ENCODE measurements around the gene FNIP2. TPM values are rescaled to one million over a fixed set of nuclear protein-coding genes. Genes with fewer than 3 reads are reported as not detected.
"Not testable (repeated sequence)": the region's sequence is repeated elsewhere in the genome, so short reads cannot be mapped to it uniquely, and the experiment has no call there.

Gene FNIP2
- total RNA-seq, 1 experiment from 2014 or later, result 35.3 TPM

DNA sequence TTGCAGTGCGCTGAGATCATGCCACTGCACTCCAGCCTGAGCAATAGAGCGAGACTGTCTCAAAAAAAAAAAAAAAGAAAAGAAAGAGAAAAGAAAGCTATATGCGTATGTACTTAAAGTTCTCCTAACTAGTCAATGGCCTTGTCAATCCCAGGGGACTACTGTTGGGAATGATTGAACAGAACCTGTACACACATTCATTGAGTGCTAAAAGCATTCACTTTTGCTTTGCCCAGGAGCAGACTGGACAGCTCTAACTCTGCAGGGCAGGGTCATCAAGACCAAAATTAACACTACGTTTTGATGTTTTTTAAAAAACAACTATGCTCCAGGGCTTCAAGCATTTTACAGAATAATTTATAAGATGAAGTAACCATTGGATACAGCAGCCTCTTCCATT, 106.2 kb downstream of the FNIP2 start:
- CTCF ChIA-PET, result interaction anchor here (0.6 kb wide), 1 partner anchor 236 kb away, joined by 5 read pairs; no protein-coding TSS in a partner anchor
- intact Hi-C loops (cut with micrococcal nuclease; ENCODE audit: unreplicated experiment), result no loop called here
- TF ChIP-seq, protein P1, sequence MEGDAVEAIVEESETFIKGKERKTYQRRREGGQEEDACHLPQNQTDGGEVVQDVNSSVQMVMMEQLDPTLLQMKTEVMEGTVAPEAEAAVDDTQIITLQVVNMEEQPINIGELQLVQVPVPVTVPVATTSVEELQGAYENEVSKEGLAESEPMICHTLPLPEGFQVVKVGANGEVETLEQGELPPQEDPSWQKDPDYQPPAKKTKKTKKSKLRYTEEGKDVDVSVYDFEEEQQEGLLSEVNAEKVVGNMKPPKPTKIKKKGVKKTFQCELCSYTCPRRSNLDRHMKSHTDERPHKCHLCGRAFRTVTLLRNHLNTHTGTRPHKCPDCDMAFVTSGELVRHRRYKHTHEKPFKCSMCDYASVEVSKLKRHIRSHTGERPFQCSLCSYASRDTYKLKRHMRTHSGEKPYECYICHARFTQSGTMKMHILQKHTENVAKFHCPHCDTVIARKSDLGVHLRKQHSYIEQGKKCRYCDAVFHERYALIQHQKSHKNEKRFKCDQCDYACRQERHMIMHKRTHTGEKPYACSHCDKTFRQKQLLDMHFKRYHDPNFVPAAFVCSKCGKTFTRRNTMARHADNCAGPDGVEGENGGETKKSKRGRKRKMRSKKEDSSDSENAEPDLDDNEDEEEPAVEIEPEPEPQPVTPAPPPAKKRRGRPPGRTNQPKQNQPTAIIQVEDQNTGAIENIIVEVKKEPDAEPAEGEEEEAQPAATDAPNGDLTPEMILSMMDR (IDR thresholded peaks at IDR 0.05; ENCODE audit: unreplicated experiment), result no peak
- BruUV-seq (replicated peaks), result no TSS peak
- peaks cover 10% of the 10 kb centered on the region for H3K4me1 Mint-ChIP-seq (ENCODE audit: low read depth, unreplicated experiment)
- no peak for DNase-seq
- no peaks in the 10 kb centered on the region for H3K9me3 Mint-ChIP-seq (ENCODE audit: low read depth, unreplicated experiment)
- H3K36me3 Mint-ChIP-seq (ENCODE audit: insufficient read depth, unreplicated experiment), result peaks cover 15% of the 10 kb centered on the region
- H3K27ac Mint-ChIP-seq (ENCODE audit: unreplicated experiment), result no peak overlapping the region
- no peak overlapping the region for H3K4me3 Mint-ChIP-seq (ENCODE audit: low read depth, unreplicated experiment)
- H3K27me3 Mint-ChIP-seq (ENCODE audit: unreplicated experiment), result no peaks in the 10 kb centered on the region

DNA sequence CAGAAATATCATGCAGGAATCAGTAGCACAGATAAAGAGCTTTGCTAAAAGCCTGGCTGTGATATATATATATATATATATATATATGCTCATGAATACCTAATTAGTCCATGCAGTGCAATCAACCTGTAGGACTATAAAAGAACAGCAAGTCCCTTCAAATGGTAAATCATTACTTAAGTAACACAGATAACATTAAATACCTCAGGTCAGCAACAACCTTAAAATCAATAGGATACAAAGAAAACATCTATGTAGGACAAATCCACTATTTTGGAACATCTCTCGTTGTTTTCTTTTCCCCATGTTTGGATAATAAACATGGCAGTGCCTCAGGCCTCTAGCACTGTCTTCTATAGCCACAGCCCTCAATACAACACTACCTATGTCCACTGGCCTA, 106.6 kb downstream of the FNIP2 start:
- TF ChIP-seq, protein P1 (IDR thresholded peaks at IDR 0.05; ENCODE audit: unreplicated experiment), result no peak
- Mint-ChIP-seq H3K27me3 (ENCODE audit: unreplicated experiment) (no peaks in the 10 kb centered on the region), H3K36me3 (ENCODE audit: insufficient read depth, unreplicated experiment) (peaks cover 15% of the 10 kb centered on the region), H3K4me3 (ENCODE audit: low read depth, unreplicated experiment) (no peak overlapping the region), H3K4me1 (ENCODE audit: low read depth, unreplicated experiment) (peaks cover 10% of the 10 kb centered on the region), H3K27ac (ENCODE audit: unreplicated experiment) (no peak overlapping the region), H3K9me3 (ENCODE audit: low read depth, unreplicated experiment) (no peaks in the 10 kb centered on the region)
- intact Hi-C loops (cut with micrococcal nuclease; ENCODE audit: unreplicated experiment), result no loop called here
- CTCF ChIA-PET, result no interaction called here
- no TSS peak for BruUV-seq (replicated peaks)
- DNase-seq, result no peak

DNA sequence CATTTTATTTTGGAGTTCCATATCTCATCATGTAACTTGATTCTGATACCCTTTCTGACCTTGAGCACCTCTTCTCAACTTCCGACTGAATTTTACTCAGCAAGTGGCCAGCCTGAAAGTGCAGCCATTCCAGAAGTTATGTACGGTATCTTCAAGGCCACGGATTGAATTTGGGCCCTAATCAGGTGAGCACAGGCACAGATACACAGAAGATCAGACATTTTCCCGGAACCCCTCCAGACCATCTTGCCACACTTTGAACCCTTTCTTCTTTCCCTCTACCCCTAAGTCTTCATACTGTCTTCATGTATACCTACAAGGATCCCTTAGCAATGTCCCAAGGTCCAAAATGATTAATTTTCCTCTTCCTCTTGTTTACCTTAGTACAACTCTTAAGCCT, 108.2 kb downstream of the FNIP2 start:
- intact Hi-C loops (cut with micrococcal nuclease; ENCODE audit: unreplicated experiment), result no loop called here
- Mint-ChIP-seq H3K4me3 (ENCODE audit: low read depth, unreplicated experiment) (no peak overlapping the region), H3K4me1 (ENCODE audit: low read depth, unreplicated experiment) (peaks cover 10% of the 10 kb centered on the region), H3K27me3 (ENCODE audit: unreplicated experiment) (no peaks in the 10 kb centered on the region), H3K36me3 (ENCODE audit: insufficient read depth, unreplicated experiment) (peaks cover 10% of the 10 kb centered on the region), H3K9me3 (ENCODE audit: low read depth, unreplicated experiment) (no peaks in the 10 kb centered on the region), H3K27ac (ENCODE audit: unreplicated experiment) (no peak overlapping the region)
- TF ChIP-seq, protein P1 (IDR thresholded peaks at IDR 0.05; ENCODE audit: unreplicated experiment), result no peak
- BruUV-seq (replicated peaks), result no TSS peak
- no peak for DNase-seq
- CTCF ChIA-PET, result no interaction called here

DNA sequence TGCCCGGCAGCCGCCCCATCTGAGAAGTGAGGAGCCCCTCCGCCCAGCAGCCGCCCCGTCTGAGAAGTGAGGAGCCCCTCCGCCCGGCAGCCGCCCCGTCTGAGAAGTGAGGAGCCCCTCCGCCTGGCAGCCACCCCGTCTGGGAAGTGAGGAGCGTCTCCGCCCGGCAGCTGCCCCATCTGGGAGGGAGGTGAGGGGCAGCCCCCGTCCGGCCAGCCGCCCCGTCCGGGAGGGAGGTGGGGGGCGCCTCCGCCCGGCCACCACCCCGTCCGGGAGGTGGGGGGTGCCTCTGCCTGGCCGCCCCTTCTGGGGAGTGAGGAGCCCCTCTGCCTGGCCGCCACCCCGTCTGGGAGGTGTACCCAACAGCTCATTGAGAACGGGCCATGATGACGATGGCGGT, 113.3 kb downstream of the FNIP2 start:
- CTCF ChIA-PET; H3K4me1 Mint-ChIP-seq (ENCODE audit: low read depth, unreplicated experiment); BruUV-seq (replicated peaks); H3K27ac Mint-ChIP-seq (ENCODE audit: unreplicated experiment); intact Hi-C loops (cut with micrococcal nuclease; ENCODE audit: unreplicated experiment); DNase-seq; H3K27me3 Mint-ChIP-seq (ENCODE audit: unreplicated experiment); H3K4me3 Mint-ChIP-seq (ENCODE audit: low read depth, unreplicated experiment); H3K9me3 Mint-ChIP-seq (ENCODE audit: low read depth, unreplicated experiment): not testable (repeated sequence)
- peaks cover 10% of the 10 kb centered on the region for H3K36me3 Mint-ChIP-seq (ENCODE audit: insufficient read depth, unreplicated experiment)

DNA sequence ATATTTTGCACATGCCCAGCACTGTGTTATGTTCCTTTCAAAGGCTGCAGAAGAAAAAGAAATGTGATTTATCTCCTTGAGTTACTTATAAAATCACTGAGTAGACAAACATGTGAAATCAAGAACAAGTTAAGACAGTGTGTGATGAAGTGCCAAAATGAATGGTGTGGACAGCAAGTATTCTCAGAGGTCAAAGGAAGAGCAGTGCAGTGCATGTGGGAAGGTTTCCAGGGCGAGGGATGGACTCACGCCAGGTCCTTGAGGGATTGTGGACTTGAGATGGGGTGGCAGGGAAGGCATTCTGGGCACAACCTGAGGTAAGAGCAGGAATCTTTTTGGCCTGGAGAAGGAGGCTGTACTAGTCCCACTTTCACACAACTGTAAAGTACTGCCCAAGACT, 115.5 kb downstream of the FNIP2 start:
- H3K36me3 Mint-ChIP-seq (ENCODE audit: insufficient read depth, unreplicated experiment), result peaks cover 15% of the 10 kb centered on the region
- no peak overlapping the region for H3K4me3 Mint-ChIP-seq (ENCODE audit: low read depth, unreplicated experiment)
- BruUV-seq (replicated peaks), result no TSS peak
- CTCF ChIA-PET, result no interaction called here
- TF ChIP-seq, protein P1 (IDR thresholded peaks at IDR 0.05; ENCODE audit: unreplicated experiment), result no peak
- no peaks in the 10 kb centered on the region for H3K4me1 Mint-ChIP-seq (ENCODE audit: low read depth, unreplicated experiment)
- no peak for DNase-seq
- no peaks in the 10 kb centered on the region for H3K9me3 Mint-ChIP-seq (ENCODE audit: low read depth, unreplicated experiment)
- no peak overlapping the region for H3K27ac Mint-ChIP-seq (ENCODE audit: unreplicated experiment)
- intact Hi-C loops (cut with micrococcal nuclease; ENCODE audit: unreplicated experiment), result no loop called here
- H3K27me3 Mint-ChIP-seq (ENCODE audit: unreplicated experiment), result no peaks in the 10 kb centered on the region

Data from Calu3 (cell line).